ENCODE data around the gene GAP43.

GAP43 gene

GRCh38 chr3:115624029-115624741 lies 875 bp downstream of the GAP43 start:
- Mint-ChIP-seq H3K36me3 (ENCODE audit: low read depth) (no peaks in the 10 kb centered on the region), H3K27me3 (ENCODE audit: low read depth) (peaks cover 52% of the 10 kb centered on the region), H3K4me1 (peaks cover 6% of the 10 kb centered on the region), H3K4me3 (peak overlapping the region; percentile 77 to 82 (median 80)), H3K27ac (no peak overlapping the region), H3K9me3 (no peaks in the 10 kb centered on the region)
- TF ChIP-seq CTCF (IDR thresholded peaks at IDR 0.05; ENCODE audit: unreplicated experiment in 3 of 3), result no peak

- Mint-ChIP-seq H3K4me1 (peaks cover 6% of the 10 kb centered on the region), H3K36me3 (ENCODE audit: low read depth) (no peaks in the 10 kb centered on the region), H3K27ac (no peak overlapping the region), H3K27me3 (ENCODE audit: low read depth) (peaks cover 52% of the 10 kb centered on the region), H3K9me3 (no peaks in the 10 kb centered on the region), H3K4me3 (peak overlapping the region; percentile 13 to 82 (median 77))
- TF ChIP-seq CTCF (IDR thresholded peaks at IDR 0.05; ENCODE audit: unreplicated experiment in 3 of 3), result no peak
These were observed 1.6 kb downstream of the GAP43 start for GRCh38 chr3:115624901-115625300.

- Mint-ChIP-seq H3K4me3 (no peak overlapping the region), H3K27me3 (ENCODE audit: low read depth) (peaks cover 52% of the 10 kb centered on the region), H3K9me3 (no peaks in the 10 kb centered on the region), H3K36me3 (ENCODE audit: low read depth) (no peaks in the 10 kb centered on the region), H3K27ac (no peak overlapping the region), H3K4me1 (peaks cover 6% of the 10 kb centered on the region)
- TF ChIP-seq CTCF (IDR thresholded peaks at IDR 0.05; ENCODE audit: unreplicated experiment in 3 of 3), result no peak
These were observed 2.7 kb downstream of the GAP43 start for GRCh38 chr3:115626006-115626409.

GRCh38 chr3:115626721-115627120 lies 3.4 kb downstream of the GAP43 start:
- no peak for TF ChIP-seq CTCF (IDR thresholded peaks at IDR 0.05; ENCODE audit: unreplicated experiment in 3 of 3)
- Mint-ChIP-seq H3K27me3 (ENCODE audit: low read depth) (peaks cover 52% of the 10 kb centered on the region), H3K4me1 (peaks cover 6% of the 10 kb centered on the region), H3K27ac (no peak overlapping the region), H3K9me3 (no peaks in the 10 kb centered on the region), H3K36me3 (ENCODE audit: low read depth) (no peaks in the 10 kb centered on the region), H3K4me3 (no peak overlapping the region)

- peaks cover 47% of the 10 kb centered on the region for H3K27me3 Mint-ChIP-seq (ENCODE audit: low read depth)
- peaks cover 6% of the 10 kb centered on the region for H3K4me1 Mint-ChIP-seq
- H3K9me3 Mint-ChIP-seq, result no peaks in the 10 kb centered on the region
- H3K27ac Mint-ChIP-seq, result peak overlapping the region in 1 of 3 experiments; percentile 31
- H3K36me3 Mint-ChIP-seq (ENCODE audit: low read depth), result no peaks in the 10 kb centered on the region
- TF ChIP-seq CTCF (IDR thresholded peaks at IDR 0.05; ENCODE audit: unreplicated experiment in 3 of 3), result no peak
- H3K4me3 Mint-ChIP-seq, result no peak overlapping the region
These were observed 4.1 kb downstream of the GAP43 start for GRCh38 chr3:115627180-115628074.

All from nephron (organoid).